SK-N-SH (cell line): Measurements from ENCODE around the gene THOC7. TPM values are rescaled to one million over a fixed set of nuclear protein-coding genes. Genes with fewer than 3 reads are reported as not detected.

Experiments
- CTCF ChIA-PET: fragments of 300-600, 350-600 bp; formaldehyde crosslinking; extraction: SDS; loops from one replicate; lab custom pipeline; 2021; lab: Yijun Ruan, JAX
- POLR2A ChIA-PET: fragments of 350-600 bp; sonication (Branson Sonifier 250); formaldehyde crosslinking; extraction: SDS; loops from one replicate; lab custom pipeline; 2020; ENCODE audit warnings: antibody characterized with exemption, inconsistent platforms; lab: Yijun Ruan, JAX
- DNase-seq: peaks from one replicate; pipeline ENCODE4 v3.0.0; 2012
- H2AFZ ChIP-seq: fragments of 200-600 bp; sonication (generic); 2 replicates; pipeline ENCODE4 v1.8.1; 2016; ENCODE audit warnings: antibody characterized with exemption, mild to moderate bottlenecking, low read depth
- H3F3A ChIP-seq: fragments of 200-600 bp; sonication (generic); replicated peaks from 2 replicates; pipeline ENCODE3; 2016; ENCODE audit warnings: antibody characterized with exemption, mild to moderate bottlenecking; ENCODE audit not compliant: insufficient read depth
- H3K27ac ChIP-seq, 2 experiments: fragments of 200-500 bp in 1 of 2; fragments of 200-600 bp in 1 of 2; sonication (Bioruptor generic) in 1 of 2; sonication (generic), shearing (Covaris generic) in 1 of 2; 2 replicates each; pipeline versions ENCODE4 v1.5.1 to v1.6.1; 2014 to 2016; ENCODE audit warnings: low read depth in 2 of 2, inconsistent platforms in 1 of 2, low read length in 1 of 2, mild to moderate bottlenecking in 1 of 2, mixed read lengths in 1 of 2
- H3K27me3 ChIP-seq: fragments of 200-600 bp; sonication (generic), shearing (Covaris generic); 2 replicates; pipeline ENCODE4 v1.6.1; 2016; ENCODE audit warnings: mixed run types; ENCODE audit not compliant: insufficient read depth
- H3K36me3 ChIP-seq, 2 experiments: fragments of 200-500 bp in 1 of 2; fragments of 200-600 bp in 1 of 2; sonication (Bioruptor generic) in 1 of 2; sonication (generic) in 1 of 2; replicated peaks in 1 of 2; 2 replicates each; pipeline versions ENCODE3 to v1.5.1; 2014 to 2016; ENCODE audit warnings: low read length in 1 of 2, mild to moderate bottlenecking in 1 of 2; ENCODE audit not compliant: insufficient read depth in 2 of 2, control insufficient read depth in 1 of 2
- H3K4me1 ChIP-seq, 2 experiments: fragments of 200-500 bp in 1 of 2; fragments of 200-600 bp in 1 of 2; sonication (Bioruptor generic) in 1 of 2; sonication (generic), shearing (Covaris generic) in 1 of 2; 2 replicates each; pipeline versions ENCODE4 v1.5.1 to v1.6.1; 2014 to 2016; ENCODE audit warnings: low read depth in 1 of 2, low read length in 1 of 2, mixed run types in 1 of 2; ENCODE audit not compliant: insufficient read depth in 2 of 2, control insufficient read depth in 1 of 2
- H3K4me2 ChIP-seq: fragments of 200-600 bp; sonication (generic), shearing (Covaris generic); 2 replicates; pipeline ENCODE4 v1.6.1; 2017; ENCODE audit warnings: mixed run types
- H3K4me3 ChIP-seq, 2 experiments: fragments of 200-500 bp in 1 of 2; fragments of 200-600 bp in 1 of 2; sonication (Bioruptor generic) in 1 of 2; sonication (generic), shearing (Covaris generic) in 1 of 2; 2 replicates each; pipeline versions ENCODE4 v1.5.1 to v1.8.1; 2014 to 2016; ENCODE audit warnings: low read depth in 2 of 2, inconsistent platforms in 1 of 2, low read length in 1 of 2, mild to moderate bottlenecking in 1 of 2, mixed read lengths in 1 of 2, moderate library complexity in 1 of 2
- H3K79me2 ChIP-seq: fragments of 200-600 bp; sonication (generic); 2 replicates; pipeline ENCODE4 v1.8.1; 2017; ENCODE audit warnings: mild to moderate bottlenecking; ENCODE audit not compliant: insufficient read depth
- H3K9ac ChIP-seq: fragments of 200-600 bp; sonication (generic); 2 replicates; pipeline ENCODE4 v1.6.1; 2017; ENCODE audit warnings: mixed run types
- H3K9me2 ChIP-seq: fragments of 200-600 bp; sonication (generic); 2 replicates; pipeline ENCODE4 v1.6.1; 2017; ENCODE audit warnings: mixed run types
- H3K9me3 ChIP-seq: fragments of 200-600 bp; sonication (generic); 2 replicates; pipeline ENCODE4 v1.6.1; 2017; ENCODE audit warnings: mixed run types, mild to moderate bottlenecking, moderate library complexity
- H4K20me1 ChIP-seq: fragments of 200-600 bp; sonication (generic); 2 replicates; pipeline ENCODE4 v1.6.1; 2017; ENCODE audit warnings: mild to moderate bottlenecking, mixed run types; ENCODE audit not compliant: insufficient read depth
- ELF1 ChIP-seq: IDR thresholded peaks from 2 replicates; pipeline ENCODE4 v1.4.0; 2012
- EZH2phosphoT487 ChIP-seq: fragments of 200-600 bp; sonication (generic); IDR thresholded peaks from 2 replicates; pipeline ENCODE4 v1.6.1; 2017; ENCODE audit warnings: low read depth, mixed run types, mild to moderate bottlenecking, antibody characterized with exemption, moderate library complexity, borderline replicate concordance
- FOXM1 ChIP-seq: IDR thresholded peaks from 2 replicates; pipeline ENCODE4 v1.4.0; 2012; ENCODE audit warnings: low read depth, mild to moderate bottlenecking
- JUND ChIP-seq: IDR thresholded peaks from 2 replicates; pipeline ENCODE4 v1.4.0; 2012
- MXI1 ChIP-seq: IDR thresholded peaks from 2 replicates; pipeline ENCODE4 v1.6.1; 2012; ENCODE audit warnings: mild to moderate bottlenecking, low read depth, low read length, improper control_type of control experiment
- NFIC ChIP-seq: IDR thresholded peaks from 2 replicates; pipeline ENCODE4 v1.4.0; 2012; ENCODE audit warnings: borderline replicate concordance
- NRF1 ChIP-seq: IDR thresholded peaks from 2 replicates; pipeline ENCODE4 v1.6.1; 2012; ENCODE audit warnings: low read depth, mild to moderate bottlenecking, low read length
- RAD21 ChIP-seq: IDR thresholded peaks from 2 replicates; pipeline ENCODE4 v1.6.1; 2012; ENCODE audit warnings: mild to moderate bottlenecking, low read length
- RXRA ChIP-seq: IDR thresholded peaks from 2 replicates; pipeline ENCODE4 v1.4.0; 2012; ENCODE audit warnings: low read depth, mild to moderate bottlenecking, borderline replicate concordance
- SIN3A ChIP-seq: IDR thresholded peaks from 2 replicates; pipeline ENCODE4 v1.6.1; 2012; ENCODE audit warnings: low read depth, mild to moderate bottlenecking, low read length, moderate library complexity, borderline replicate concordance
- TAF1 ChIP-seq: IDR thresholded peaks from 2 replicates; pipeline ENCODE4 v1.6.1; 2012; ENCODE audit warnings: low read depth, mild to moderate bottlenecking, low read length, moderate library complexity, borderline replicate concordance
- TCF12 ChIP-seq: IDR thresholded peaks from 2 replicates; pipeline ENCODE4 v1.4.0; 2012
- TEAD4 ChIP-seq: IDR thresholded peaks from 2 replicates; pipeline ENCODE4 v1.4.0; 2012; ENCODE audit warnings: mild to moderate bottlenecking, borderline replicate concordance; ENCODE audit not compliant: insufficient read depth
- YY1 ChIP-seq: IDR thresholded peaks from 2 replicates; pipeline ENCODE4 v1.4.0; 2012; ENCODE audit warnings: low read depth, mild to moderate bottlenecking
- WGBS: methylation state at CpG from one replicate; pipeline ENCODE4 v1.1.6; 2017; ENCODE audit warnings: low lambda C conversion rate; 5-methylcytosine and 5-hydroxymethylcytosine counted together
- polyA plus RNA-seq, 3 experiments: library from polyadenylated mRNA; depleted of rRNA; stranded (reverse); fragments of >200 nt; gene quantifications; 2 replicates each; pipeline ENCODE4 v1.2.3, GENCODE V29; 2012
- TF ChIP-seq, protein P1 (sequence below): fragments of 150-350 bp; IDR thresholded peaks from 2 replicates; pipeline ENCODE4 v1.6.1; 2016; ENCODE audit warnings: mild to moderate bottlenecking, low read depth, low read length
- TF ChIP-seq, protein P2 (sequence below): IDR thresholded peaks from 2 replicates; pipeline ENCODE4; 2012

The THOC7 gene
- polyA plus RNA-seq, 1 of the 3 experiments (the other 2 are of a cell fraction) = 35.6 TPM

DNA sequence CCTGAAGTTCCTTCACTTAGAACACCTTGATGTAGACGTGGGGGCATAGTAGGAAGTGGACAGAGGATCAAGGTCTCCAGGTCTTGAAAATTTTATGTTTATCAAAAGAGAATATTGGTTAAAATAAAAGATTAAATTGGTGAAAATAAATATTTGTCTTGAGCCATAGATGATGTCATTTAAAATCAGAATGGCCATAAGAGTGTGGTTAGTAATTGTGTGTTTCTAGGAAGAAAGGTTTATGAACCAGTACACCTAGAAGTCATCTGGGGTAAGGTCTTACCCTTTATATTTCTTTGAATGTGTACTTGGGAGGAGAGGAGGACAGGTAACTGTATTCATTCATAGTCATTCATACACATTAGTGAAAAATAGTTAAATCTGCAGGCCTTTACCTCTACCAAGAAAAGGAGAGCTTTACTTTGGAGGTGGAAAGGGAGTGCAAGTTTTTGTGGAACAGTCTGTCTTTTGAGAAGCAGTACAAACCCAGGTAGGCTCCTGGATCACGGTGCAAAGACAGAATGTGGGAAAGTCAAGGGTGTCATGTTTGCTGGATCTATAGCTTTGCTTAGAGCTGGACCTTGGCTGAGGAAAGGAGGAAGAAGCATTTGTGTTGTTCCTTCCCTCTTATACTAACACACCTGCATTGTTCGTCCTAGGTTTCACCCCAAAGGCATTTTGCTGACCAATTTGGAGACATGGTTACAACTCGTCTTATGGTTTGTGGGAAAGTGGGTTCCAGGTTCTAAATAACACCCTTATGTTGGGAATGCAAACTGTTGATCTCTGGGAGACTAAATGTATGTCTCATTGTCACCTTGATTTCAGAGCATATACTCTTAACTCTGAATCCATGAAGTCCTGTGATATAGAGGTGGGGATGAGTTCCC is 42.4 kb upstream of the THOC7 start (continued):
- TF ChIP-seq, protein P1, sequence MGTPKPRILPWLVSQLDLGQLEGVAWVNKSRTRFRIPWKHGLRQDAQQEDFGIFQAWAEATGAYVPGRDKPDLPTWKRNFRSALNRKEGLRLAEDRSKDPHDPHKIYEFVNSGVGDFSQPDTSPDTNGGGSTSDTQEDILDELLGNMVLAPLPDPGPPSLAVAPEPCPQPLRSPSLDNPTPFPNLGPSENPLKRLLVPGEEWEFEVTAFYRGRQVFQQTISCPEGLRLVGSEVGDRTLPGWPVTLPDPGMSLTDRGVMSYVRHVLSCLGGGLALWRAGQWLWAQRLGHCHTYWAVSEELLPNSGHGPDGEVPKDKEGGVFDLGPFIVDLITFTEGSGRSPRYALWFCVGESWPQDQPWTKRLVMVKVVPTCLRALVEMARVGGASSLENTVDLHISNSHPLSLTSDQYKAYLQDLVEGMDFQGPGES = no peak
- no peak for TF ChIP-seq TCF12
- no peak for TF ChIP-seq NRF1
- TF ChIP-seq TEAD4 = no peak
- no peak for TF ChIP-seq NFIC
- no peak for TF ChIP-seq JUND
- TF ChIP-seq, protein P2, sequence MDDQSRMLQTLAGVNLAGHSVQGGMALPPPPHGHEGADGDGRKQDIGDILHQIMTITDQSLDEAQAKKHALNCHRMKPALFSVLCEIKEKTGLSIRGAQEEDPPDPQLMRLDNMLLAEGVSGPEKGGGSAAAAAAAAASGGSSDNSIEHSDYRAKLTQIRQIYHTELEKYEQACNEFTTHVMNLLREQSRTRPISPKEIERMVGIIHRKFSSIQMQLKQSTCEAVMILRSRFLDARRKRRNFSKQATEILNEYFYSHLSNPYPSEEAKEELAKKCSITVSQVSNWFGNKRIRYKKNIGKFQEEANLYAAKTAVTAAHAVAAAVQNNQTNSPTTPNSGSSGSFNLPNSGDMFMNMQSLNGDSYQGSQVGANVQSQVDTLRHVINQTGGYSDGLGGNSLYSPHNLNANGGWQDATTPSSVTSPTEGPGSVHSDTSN = no peak
- no peak for TF ChIP-seq EZH2phosphoT487
- no peak for TF ChIP-seq RXRA

DNA sequence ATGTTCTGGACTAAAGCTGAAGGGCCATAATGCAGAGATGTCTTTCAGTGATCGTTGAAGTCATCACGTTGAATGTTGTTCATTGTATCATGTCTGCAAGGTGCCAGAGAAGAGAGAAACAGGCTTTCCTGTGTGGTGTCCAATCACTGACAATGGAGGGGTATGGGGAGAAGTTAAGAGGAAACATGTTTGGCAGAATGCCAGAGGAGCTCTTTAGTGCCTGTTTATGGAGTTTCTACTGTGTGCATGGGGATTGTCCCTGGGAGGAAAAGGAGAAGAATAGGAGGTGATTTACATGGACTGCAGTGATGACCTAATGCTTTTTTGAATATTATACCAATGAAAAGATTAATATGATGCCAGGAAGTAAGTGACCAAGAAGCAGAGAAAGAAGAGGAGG is 36.9 kb upstream of the THOC7 start:
- H3K27ac ChIP-seq = no peak overlapping the region
- peaks cover 3% of the 10 kb centered on the region for H3F3A ChIP-seq
- CTCF ChIA-PET = interaction anchor here (1.2 kb wide), 1 partner anchor 11 kb away, joined by 5 read pairs; the partner anchor contains the start of gene SCAANT1
- peaks cover 5 to 32% of the 10 kb centered on the region in 2 experiments for H3K36me3 ChIP-seq
- no peaks in the 10 kb centered on the region for H3K9me3 ChIP-seq
- DNase-seq = peak; percentile 58
- no peak overlapping the region for H2AFZ ChIP-seq
- no peak overlapping the region for H3K4me2 ChIP-seq
- H3K9me2 ChIP-seq = no peaks in the 10 kb centered on the region
- peaks cover 8% of the 10 kb centered on the region for H4K20me1 ChIP-seq
- 76% methylated on average over 2 of the region's 2 CpGs for WGBS
- no peak overlapping the region for H3K4me3 ChIP-seq
- H3K79me2 ChIP-seq = peaks cover 36% of the 10 kb centered on the region; the same call in 1 of the 2 replicates
- H3K27me3 ChIP-seq = no peaks in the 10 kb centered on the region
- POLR2A ChIA-PET = no interaction called here
- H3K9ac ChIP-seq = no peak overlapping the region
- peaks cover 0 to 11% of the 10 kb centered on the region in 2 experiments; a peak in 1 of 4 replicates for H3K4me1 ChIP-seq
- TF ChIP-seq TAF1 (no peak), TEAD4 (no peak), FOXM1 (no peak), NFIC (peak; percentile 50; the same call in 1 of the 2 replicates), YY1 (no peak), JUND (no peak)

DNA sequence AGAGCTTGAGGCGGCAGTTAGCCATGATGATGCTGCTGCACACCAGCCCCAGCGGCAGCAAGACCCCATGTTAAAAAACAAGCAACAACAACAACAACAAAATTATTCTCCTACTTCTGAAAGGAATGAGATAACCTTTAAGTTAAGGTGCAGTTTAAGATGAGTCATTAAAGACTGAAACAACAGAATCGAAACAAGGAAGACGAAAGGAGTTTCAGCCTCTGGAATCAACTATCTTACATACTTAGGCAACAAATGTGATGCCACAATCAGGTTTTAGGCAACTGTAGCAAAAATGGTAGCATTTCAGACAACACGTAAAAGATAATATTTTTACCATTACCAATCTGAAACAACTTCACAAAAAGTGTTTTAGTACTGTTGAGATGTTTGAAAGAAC is 36.4 kb upstream of the THOC7 start:
- Histone ChIP-seq H3K9me3 (no peaks in the 10 kb centered on the region), H3K9ac (no peak overlapping the region), H3K4me1 (peaks cover 0 to 11% of the 10 kb centered on the region in 2 experiments; a peak in 1 of 4 replicates), H3K27me3 (no peaks in the 10 kb centered on the region), H3K36me3 (peaks cover 5 to 29% of the 10 kb centered on the region in 2 experiments), H3K79me2 (peaks cover 37% of the 10 kb centered on the region; the same call in 1 of the 2 replicates), H3K4me3 (no peak overlapping the region), H2AFZ (no peak overlapping the region), H3K27ac (no peak overlapping the region), H3F3A (peaks cover 3% of the 10 kb centered on the region), H3K4me2 (no peak overlapping the region), H3K9me2 (no peaks in the 10 kb centered on the region), H4K20me1 (peaks cover 8% of the 10 kb centered on the region)
- DNase-seq = no peak
- POLR2A ChIA-PET = no interaction called here
- WGBS = 96% methylated on average over 5 of the region's 5 CpGs
- CTCF ChIA-PET = no interaction called here
- TF ChIP-seq RAD21 = no peak
- no peak for TF ChIP-seq ELF1
- no peak for TF ChIP-seq SIN3A
- no peak for TF ChIP-seq FOXM1
- no peak for TF ChIP-seq NFIC
- TF ChIP-seq, protein P2 = no peak
- TF ChIP-seq MXI1 = no peak
